GM10266 (cell line): ENCODE measurements around the gene RABEP2.
"Not testable (repeated sequence)": the region's sequence is repeated elsewhere in the genome, so short reads cannot be mapped to it uniquely, and the experiment has no call there.

Experiments used
- DNase-seq: peaks from one replicate; pipeline ENCODE4 v3.0.0; 2012; ENCODE audit errors: extremely low spot score
- TF ChIP-seq, protein P1 (sequence below): IDR thresholded peaks from 2 replicates; pipeline ENCODE4 v1.5.1; 2012; ENCODE audit warnings: mild to moderate bottlenecking, low read depth; ENCODE audit not compliant: control insufficient read depth, insufficient read depth; ENCODE audit errors: missing control alignments

Gene RABEP2

GRCh38 chr16:28930652-28931051, 5.6 kb upstream of the RABEP2 start:
- no peak for DNase-seq
- TF ChIP-seq, protein P1, sequence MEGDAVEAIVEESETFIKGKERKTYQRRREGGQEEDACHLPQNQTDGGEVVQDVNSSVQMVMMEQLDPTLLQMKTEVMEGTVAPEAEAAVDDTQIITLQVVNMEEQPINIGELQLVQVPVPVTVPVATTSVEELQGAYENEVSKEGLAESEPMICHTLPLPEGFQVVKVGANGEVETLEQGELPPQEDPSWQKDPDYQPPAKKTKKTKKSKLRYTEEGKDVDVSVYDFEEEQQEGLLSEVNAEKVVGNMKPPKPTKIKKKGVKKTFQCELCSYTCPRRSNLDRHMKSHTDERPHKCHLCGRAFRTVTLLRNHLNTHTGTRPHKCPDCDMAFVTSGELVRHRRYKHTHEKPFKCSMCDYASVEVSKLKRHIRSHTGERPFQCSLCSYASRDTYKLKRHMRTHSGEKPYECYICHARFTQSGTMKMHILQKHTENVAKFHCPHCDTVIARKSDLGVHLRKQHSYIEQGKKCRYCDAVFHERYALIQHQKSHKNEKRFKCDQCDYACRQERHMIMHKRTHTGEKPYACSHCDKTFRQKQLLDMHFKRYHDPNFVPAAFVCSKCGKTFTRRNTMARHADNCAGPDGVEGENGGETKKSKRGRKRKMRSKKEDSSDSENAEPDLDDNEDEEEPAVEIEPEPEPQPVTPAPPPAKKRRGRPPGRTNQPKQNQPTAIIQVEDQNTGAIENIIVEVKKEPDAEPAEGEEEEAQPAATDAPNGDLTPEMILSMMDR: no peak

GRCh38 chr16:28930203-28930602, 5.2 kb upstream of the RABEP2 start:
- DNase-seq: no peak

GRCh38 chr16:28927815-28928214, 2.8 kb upstream of the RABEP2 start:
- DNase-seq: no peak
- TF ChIP-seq, protein P1: no peak

More at GRCh38 chr16:28930203-28930602, 5.2 kb upstream of the RABEP2 start:
- TF ChIP-seq, protein P1: no peak

DNA sequence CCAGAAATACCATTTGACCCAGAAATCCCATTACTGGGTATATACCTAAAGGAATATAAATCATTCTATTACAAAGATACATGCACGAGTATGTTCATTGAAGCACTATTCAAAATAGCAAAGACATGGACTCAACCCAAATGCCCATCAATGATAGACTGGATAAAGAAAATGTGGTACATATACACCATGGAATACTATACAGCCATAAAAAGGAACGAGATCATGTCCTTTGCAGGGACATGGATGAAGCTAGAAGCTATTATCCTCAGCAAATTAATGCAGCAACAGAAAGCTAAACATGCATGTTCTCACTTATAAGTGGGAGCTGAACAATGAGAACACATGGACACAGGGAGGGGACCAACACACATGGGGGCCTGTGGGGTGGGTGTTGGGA, 1.2 kb upstream of the RABEP2 start:
- DNase-seq: not testable (repeated sequence)

- TF ChIP-seq, protein P1: no peak
- DNase-seq: peak; percentile 80
Observed at GRCh38 chr16:28925386-28926228, 569 bp upstream of the RABEP2 start.

GRCh38 chr16:28924399-28924761, 658 bp downstream of the RABEP2 start:
- DNase-seq: no peak
- TF ChIP-seq, protein P1: no peak

GRCh38 chr16:28923652-28924398, 1.2 kb downstream of the RABEP2 start:
- DNase-seq: peak; percentile 79
- TF ChIP-seq, protein P1: no peak
